Erythroblast (primary cell): ENCODE results near the gene CRYBG2.

Experiments used
- GATA1 ChIP-seq: IDR thresholded peaks from 2 replicates; pipeline ENCODE4 v1.6.1; 2011; ENCODE audit warnings: low read depth, mild to moderate bottlenecking, control low read depth, low read length, moderate library complexity
- POLR2A ChIP-seq: IDR thresholded peaks from 2 replicates; pipeline ENCODE4 v1.6.1; 2011; ENCODE audit warnings: mild to moderate bottlenecking, low read length

GRCh38 chr1:26373281-26373680, 19.4 kb upstream of the CRYBG2 start:
- no peak for TF ChIP-seq POLR2A
- no peak for TF ChIP-seq GATA1
